Heart left ventricle (tissue), 16 donors: ENCODE measurements around the gene CHN2. TPM values are rescaled to one million over a fixed set of nuclear protein-coding genes. Genes with fewer than 3 reads are reported as not detected.

Experiments used
- ATAC-seq, 4 donors: fragments of 200-7000 bp; cut with Tn5 transposase; one replicate each; pipeline ENCODE4 v1.9.1; 2020 to 2022; ENCODE audit warnings: moderate library complexity in 4 of 4, mild to moderate bottlenecking in 3 of 4, moderate number of reproducible peaks in 1 of 4
- DNase-seq, 5 donors: peaks; one replicate each; pipeline ENCODE4 v3.0.0-alpha.2; 2020
- H3K27ac ChIP-seq, 12 donors: fragments of 200-600 bp; sonication (generic) in 4 of 12; one replicate each; pipeline versions ENCODE4 v1.5.0 to v1.8.0; 2016 to 2022; ENCODE audit warnings: mild to moderate bottlenecking in 2 of 12
- H3K27me3 ChIP-seq, 9 donors: fragments of 200-600 bp; sonication (generic) in 2 of 9; one replicate each; pipeline versions ENCODE4 v1.5.1 to v1.8.0; 2016 to 2022; ENCODE audit warnings: mild to moderate bottlenecking in 3 of 9
- H3K36me3 ChIP-seq, 9 donors: fragments of 200-600 bp; sonication (generic) in 2 of 9; one replicate each; pipeline versions ENCODE4 v1.5.0 to v1.8.0; 2018 to 2022; ENCODE audit warnings: mild to moderate bottlenecking in 2 of 9
- H3K4me1 ChIP-seq, 12 donors: fragments of 200-600 bp; sonication (generic) in 4 of 12; one replicate each; pipeline versions ENCODE4 v1.5.0 to v1.8.0; 2016 to 2022; ENCODE audit warnings: mild to moderate bottlenecking in 3 of 12
- H3K4me3 ChIP-seq, 12 donors: fragments of 200-600 bp; sonication (generic) in 4 of 12; one replicate each; pipeline versions ENCODE4 v1.5.0 to v1.8.0; 2017 to 2022; ENCODE audit warnings: mild to moderate bottlenecking in 9 of 12, moderate library complexity in 4 of 12
- H3K9me3 ChIP-seq, 12 donors: fragments of 200-600 bp; sonication (generic) in 4 of 12; one replicate each; pipeline versions ENCODE4 v1.5.0 to v1.8.0; 2016 to 2022; ENCODE audit warnings: mild to moderate bottlenecking in 1 of 12
- CTCF ChIP-seq, 12 donors: fragments of 200-600 bp; sonication (generic) in 4 of 12; IDR thresholded peaks; one replicate each; pipeline versions ENCODE4 v1.5.0 to v1.8.0; 2018 to 2022; ENCODE audit warnings: antibody characterized with exemption in 12 of 12, mild to moderate bottlenecking in 5 of 12
- POLR2A ChIP-seq, 2 donors: fragments of 450-650 bp; IDR thresholded peaks; one replicate each; pipeline ENCODE4 v1.6.1; 2017; ENCODE audit warnings: antibody characterized with exemption in 2 of 2, mild to moderate bottlenecking in 2 of 2, moderate library complexity in 2 of 2
- WGBS, 4 donors: extraction: QIAGEN DNeasy Blood & Tissue Kit in 2 of 4; methylation state at CpG; one replicate each; pipeline versions ENCODE4 v1.1.5 to v1.1.7; 2013 to 2018; 5-methylcytosine and 5-hydroxymethylcytosine counted together
- intact Hi-C, 10 donors: fragments of 100-400 bp; cut with DNase I; formaldehyde crosslinking; loops; one replicate each; pipeline versions ENCODE4 v1.11.1 to v1.14.2; 2022
- polyA plus RNA-seq, 2 donors: library from polyadenylated mRNA; stranded (reverse); fragments of 200-250 nt; gene quantifications; one replicate each; pipeline ENCODE4 v1.2.3, GENCODE V29; 2013
- total RNA-seq, 9 donors: library from RNA; depleted of rRNA in 2 of 9; stranded (reverse); fragments of >200 nt in 2 of 9; fragmentation: NEBNext Ultra II Directional in 3 of 9; extraction: Animal tissue kit (Norgen Biotek cat#: 25700) in 3 of 9; gene quantifications; one replicate each; pipeline versions ENCODE4 v1.1.0 to v1.2.4, GENCODE V29; 2016 to 2023
- donor health status: ischemic (EF 13 %, LVEDD 7.1; RV severe dilation, severe dysfunction).
- donor health status: healthy with polysubstance abuse.
- donor health status: DM: no; HTN: yes; CAD: no.
- donor health status: DM: no; HTN: no; CAD: no.
- donor health status: ischemic (EF 25% LVEDD 6.9; RV normal size, moderate dysfunction).
- donor health status: ischemic (EF 25% LVEDD 5.7; RV mildly dilated, moderate dysfunction).
- donor health status: healthy.
- donor health status: DM: yes; HTN: yes; CAD: no.
- donor health status: ischemic (EF 35%, LVEDD 5.7; RV mildly dilated, moderate dysfunction).
- donor health status: nonischemic (EF 11% LVEDD 7.7; RV severe dilation, severe dysfunction).
- donor health status: DM: yes; HTN: yes; CAD: no.
- donor health status: PGD.
- donor health status: ischemic (EF 29% LVEDD 5.4; RV normal size, mild dysfunction).
- donor health status: nonischemic (EF 23%, LVEDD 6.1; RV moderate dilation, normal function).

The CHN2 gene
- total and polyA plus RNA-seq, 11 donors, result 11.2 to 54.4 (median 33.6) TPM

GRCh38 chr7:29335188-29336083 lies 140.9 kb downstream of the CHN2 start:
- TF ChIP-seq CTCF (IDR thresholded peaks at IDR 0.05) (no peak), POLR2A (IDR thresholded peaks at IDR 0.05) (no peak)
- no peak for ATAC-seq
- 83 to 90% (median 87%) methylated on average over 6 of the region's 6 CpGs for WGBS, 4 donors

GRCh38 chr7:29337546-29338116 lies 143.1 kb downstream of the CHN2 start:
- Histone ChIP-seq H3K4me1 (peaks cover 0 to 31% (median 15%) of the 10 kb centered on the region in 12 donors), H3K27ac (peak overlapping the region in 1 of 12 donors; percentile 40), H3K36me3 (no peaks in the 10 kb centered on the region), H3K4me3 (no peak overlapping the region), H3K9me3 (no peaks in the 10 kb centered on the region), H3K27me3 (no peaks in the 10 kb centered on the region)
- TF ChIP-seq POLR2A (IDR thresholded peaks at IDR 0.05) (no peak), CTCF (IDR thresholded peaks at IDR 0.05) (no peak)
- WGBS, 4 donors, result 30 to 42% (median 31%) methylated on average over 4 of the region's 4 CpGs
- DNase-seq, result no peak
- intact Hi-C loops, result no loop called here
- ATAC-seq, result peak; percentile 22 to 76 (median 56)

More at GRCh38 chr7:29335188-29336083, 140.9 kb downstream of the CHN2 start:
- no peaks in the 10 kb centered on the region for H3K27me3 ChIP-seq
- H3K36me3 ChIP-seq, result no peaks in the 10 kb centered on the region
- no peaks in the 10 kb centered on the region for H3K9me3 ChIP-seq
- intact Hi-C loops, result no loop called here
- H3K4me1 ChIP-seq, result peaks cover 0 to 42% (median 15%) of the 10 kb centered on the region in 12 donors
- no peak overlapping the region for H3K27ac ChIP-seq
- no peak for DNase-seq
- H3K4me3 ChIP-seq, result no peak overlapping the region

- WGBS, 4 donors, result 88 to 96% (median 93%) methylated on average over 7 to 8 of the region's 8 CpGs
- intact Hi-C loops, result loop anchor here in 6 of 10 donors (5.0 to 10.0 kb wide), 4 partner anchors 96 to 416 kb away; partner anchors contain the start of gene CHN2 (in 5 of the 6)
These were observed 146.1 kb downstream of the CHN2 start for GRCh38 chr7:29340696-29341095.

More at GRCh38 chr7:29340696-29341095, 146.1 kb downstream of the CHN2 start:
- ATAC-seq (no peak), DNase-seq (no peak)
- Histone ChIP-seq H3K4me3 (no peak overlapping the region), H3K27me3 (no peaks in the 10 kb centered on the region), H3K36me3 (no peaks in the 10 kb centered on the region), H3K4me1 (peaks cover 0 to 36% (median 18%) of the 10 kb centered on the region in 12 donors), H3K9me3 (no peaks in the 10 kb centered on the region), H3K27ac (no peak overlapping the region)
- no peak for TF ChIP-seq CTCF (IDR thresholded peaks at IDR 0.05)
- no peak for TF ChIP-seq POLR2A (IDR thresholded peaks at IDR 0.05)
